ENCODE results near the gene DOK4.

- TF ChIP-seq GABPA (IDR thresholded peaks at IDR 0.05 in 1 of 2, conservative IDR thresholded peaks at IDR 0.05 in 1 of 2) (no peak), CTCF (IDR thresholded peaks at IDR 0.05; ENCODE audit: low read depth, low read length, missing input control) (no peak), ZBTB33 (IDR thresholded peaks at IDR 0.05) (no peak), FOXA2 (IDR thresholded peaks at IDR 0.05) (no peak), YY1 (IDR thresholded peaks at IDR 0.05) (no peak), HNF4A (conservative IDR thresholded peaks at IDR 0.05) (no peak), JUND (IDR thresholded peaks at IDR 0.05) (no peak), NR2F2 (IDR thresholded peaks at IDR 0.05) (no peak), TAF1 (conservative IDR thresholded peaks at IDR 0.05) (no peak), RXRA (IDR thresholded peaks at IDR 0.05) (no peak), SP1 (IDR thresholded peaks at IDR 0.05) (no peak), RAD21 (IDR thresholded peaks at IDR 0.05) (no peak)
- TF ChIP-seq, protein P1, sequence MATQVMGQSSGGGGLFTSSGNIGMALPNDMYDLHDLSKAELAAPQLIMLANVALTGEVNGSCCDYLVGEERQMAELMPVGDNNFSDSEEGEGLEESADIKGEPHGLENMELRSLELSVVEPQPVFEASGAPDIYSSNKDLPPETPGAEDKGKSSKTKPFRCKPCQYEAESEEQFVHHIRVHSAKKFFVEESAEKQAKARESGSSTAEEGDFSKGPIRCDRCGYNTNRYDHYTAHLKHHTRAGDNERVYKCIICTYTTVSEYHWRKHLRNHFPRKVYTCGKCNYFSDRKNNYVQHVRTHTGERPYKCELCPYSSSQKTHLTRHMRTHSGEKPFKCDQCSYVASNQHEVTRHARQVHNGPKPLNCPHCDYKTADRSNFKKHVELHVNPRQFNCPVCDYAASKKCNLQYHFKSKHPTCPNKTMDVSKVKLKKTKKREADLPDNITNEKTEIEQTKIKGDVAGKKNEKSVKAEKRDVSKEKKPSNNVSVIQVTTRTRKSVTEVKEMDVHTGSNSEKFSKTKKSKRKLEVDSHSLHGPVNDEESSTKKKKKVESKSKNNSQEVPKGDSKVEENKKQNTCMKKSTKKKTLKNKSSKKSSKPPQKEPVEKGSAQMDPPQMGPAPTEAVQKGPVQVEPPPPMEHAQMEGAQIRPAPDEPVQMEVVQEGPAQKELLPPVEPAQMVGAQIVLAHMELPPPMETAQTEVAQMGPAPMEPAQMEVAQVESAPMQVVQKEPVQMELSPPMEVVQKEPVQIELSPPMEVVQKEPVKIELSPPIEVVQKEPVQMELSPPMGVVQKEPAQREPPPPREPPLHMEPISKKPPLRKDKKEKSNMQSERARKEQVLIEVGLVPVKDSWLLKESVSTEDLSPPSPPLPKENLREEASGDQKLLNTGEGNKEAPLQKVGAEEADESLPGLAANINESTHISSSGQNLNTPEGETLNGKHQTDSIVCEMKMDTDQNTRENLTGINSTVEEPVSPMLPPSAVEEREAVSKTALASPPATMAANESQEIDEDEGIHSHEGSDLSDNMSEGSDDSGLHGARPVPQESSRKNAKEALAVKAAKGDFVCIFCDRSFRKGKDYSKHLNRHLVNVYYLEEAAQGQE (IDR thresholded peaks at IDR 0.05) = no peak
- TF ChIP-seq, protein P2, sequence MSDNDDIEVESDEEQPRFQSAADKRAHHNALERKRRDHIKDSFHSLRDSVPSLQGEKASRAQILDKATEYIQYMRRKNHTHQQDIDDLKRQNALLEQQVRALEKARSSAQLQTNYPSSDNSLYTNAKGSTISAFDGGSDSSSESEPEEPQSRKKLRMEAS (IDR thresholded peaks at IDR 0.05) = no peak
These were observed 44.9 kb upstream of the DOK4 start for GRCh38 chr16:57531253-57531575.
